HepG2 (cell line): ENCODE data around the gene BARX1.

Experiments
- CEBPB ChIP-seq: IDR thresholded peaks from 2 replicates; pipeline ENCODE4 v1.6.1; 2011; ENCODE audit warnings: low read depth, low read length, improper control_type of control experiment, borderline replicate concordance
- HDAC2 ChIP-seq: sonication (generic); formaldehyde crosslinking; IDR thresholded peaks from 2 replicates; pipeline ENCODE4 v1.4.0; 2020; ENCODE audit warnings: missing genetic modification reagents
- MAFK ChIP-seq, 2 experiments: IDR thresholded peaks in 1 of 2; conservative IDR thresholded peaks in 1 of 2; 2 replicates each; pipeline ENCODE4 v1.6.1; 2011; ENCODE audit warnings: improper control_type of control experiment in 2 of 2, low read length in 2 of 2
- MED8 ChIP-seq: sonication (generic); formaldehyde crosslinking; IDR thresholded peaks from 2 replicates; pipeline ENCODE4 v1.8.1; 2023; ENCODE audit warnings: mild to moderate bottlenecking, missing genetic modification reagents; ENCODE audit not compliant: insufficient replicate concordance
- MZF1 ChIP-seq: sonication (generic); formaldehyde crosslinking; IDR thresholded peaks from 2 replicates; pipeline ENCODE4 v1.8.1; 2023; ENCODE audit warnings: mild to moderate bottlenecking, missing genetic modification reagents, borderline replicate concordance
- U2AF1 ChIP-seq: fragments of 200-400 bp; formaldehyde crosslinking; optimal IDR thresholded peaks from 2 replicates; pipeline ENCODE3; 2017; ENCODE audit warnings: mild to moderate bottlenecking, low read depth, low read length
- ZNF737 ChIP-seq: sonication (generic); formaldehyde crosslinking; IDR thresholded peaks from 2 replicates; pipeline ENCODE4 v1.5.0; 2020; ENCODE audit warnings: missing genetic modification reagents, mild to moderate bottlenecking, borderline replicate concordance
- TF ChIP-seq, protein P1 (sequence below): sonication (generic); formaldehyde crosslinking; IDR thresholded peaks from 2 replicates; pipeline ENCODE4 v1.5.0; 2020; ENCODE audit warnings: mild to moderate bottlenecking, missing genetic modification reagents, moderate library complexity
- TF ChIP-seq, protein P2 (sequence below), 2 experiments: sonication (generic) in 1 of 2; formaldehyde crosslinking in 1 of 2; IDR thresholded peaks; 2 replicates each; pipeline versions ENCODE4 v1.5.1 to v1.6.1; 2011 to 2020; ENCODE audit warnings: borderline replicate concordance in 1 of 2, low read depth in 1 of 2, low read length in 1 of 2, mild to moderate bottlenecking in 1 of 2, missing genetic modification reagents in 1 of 2, moderate library complexity in 1 of 2

DNA sequence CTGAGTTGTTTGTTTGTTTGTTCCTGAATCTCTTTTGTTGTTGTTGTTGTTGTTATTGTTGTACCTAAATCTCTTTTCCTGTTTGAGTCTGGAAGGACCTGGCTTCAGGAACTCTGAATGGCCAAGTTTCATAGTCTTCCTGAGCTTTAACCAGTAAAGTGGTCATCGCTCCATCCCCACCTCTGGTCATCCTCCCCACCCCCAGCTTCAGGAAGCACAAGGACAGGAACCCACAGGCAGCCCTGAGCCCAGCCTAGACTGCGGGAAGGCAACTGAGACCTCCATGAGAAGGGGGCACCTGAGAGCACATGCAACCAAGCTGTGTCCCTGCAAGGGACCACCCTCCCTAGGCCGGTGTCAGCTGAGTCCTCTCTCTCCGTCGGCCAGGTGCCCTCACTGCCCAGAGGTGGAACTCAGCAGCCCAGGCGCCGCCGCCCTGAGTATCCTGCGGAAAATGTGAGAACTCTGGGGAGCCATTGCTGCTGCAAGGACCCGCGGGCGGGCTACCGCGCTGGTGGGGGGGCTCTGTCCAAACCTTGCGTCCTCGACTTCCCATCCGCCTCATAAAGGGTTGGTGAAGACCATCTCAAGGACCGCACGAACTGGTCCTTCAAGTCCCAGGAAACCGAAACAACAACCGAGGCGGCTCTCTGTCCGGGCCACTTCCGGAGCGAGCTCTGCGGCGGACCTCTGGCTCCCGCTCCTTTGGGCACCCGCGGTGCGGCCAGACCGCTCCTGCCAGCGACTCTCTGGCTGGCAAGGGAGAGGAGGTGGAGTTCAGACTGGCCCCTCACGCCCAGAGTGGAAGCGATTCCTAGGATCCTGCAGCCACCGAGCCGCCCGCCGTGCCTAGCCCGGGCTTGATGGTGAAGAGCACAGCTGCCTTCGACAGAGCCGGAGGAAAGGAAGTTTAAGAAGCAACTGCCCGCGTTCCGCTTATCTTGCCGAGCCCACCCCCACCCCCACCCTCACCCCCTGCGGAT lies 4.2 kb downstream of the BARX1 start:
- TF ChIP-seq U2AF1, result no peak
- TF ChIP-seq, protein P1, sequence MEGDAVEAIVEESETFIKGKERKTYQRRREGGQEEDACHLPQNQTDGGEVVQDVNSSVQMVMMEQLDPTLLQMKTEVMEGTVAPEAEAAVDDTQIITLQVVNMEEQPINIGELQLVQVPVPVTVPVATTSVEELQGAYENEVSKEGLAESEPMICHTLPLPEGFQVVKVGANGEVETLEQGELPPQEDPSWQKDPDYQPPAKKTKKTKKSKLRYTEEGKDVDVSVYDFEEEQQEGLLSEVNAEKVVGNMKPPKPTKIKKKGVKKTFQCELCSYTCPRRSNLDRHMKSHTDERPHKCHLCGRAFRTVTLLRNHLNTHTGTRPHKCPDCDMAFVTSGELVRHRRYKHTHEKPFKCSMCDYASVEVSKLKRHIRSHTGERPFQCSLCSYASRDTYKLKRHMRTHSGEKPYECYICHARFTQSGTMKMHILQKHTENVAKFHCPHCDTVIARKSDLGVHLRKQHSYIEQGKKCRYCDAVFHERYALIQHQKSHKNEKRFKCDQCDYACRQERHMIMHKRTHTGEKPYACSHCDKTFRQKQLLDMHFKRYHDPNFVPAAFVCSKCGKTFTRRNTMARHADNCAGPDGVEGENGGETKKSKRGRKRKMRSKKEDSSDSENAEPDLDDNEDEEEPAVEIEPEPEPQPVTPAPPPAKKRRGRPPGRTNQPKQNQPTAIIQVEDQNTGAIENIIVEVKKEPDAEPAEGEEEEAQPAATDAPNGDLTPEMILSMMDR (CRISPR knock-in tag), result no peak
- no peak for TF ChIP-seq MED8 (CRISPR knock-in tag)
- no peak for TF ChIP-seq MAFK (conservative IDR thresholded peaks at IDR 0.05 in 1 of 2, IDR thresholded peaks at IDR 0.05 in 1 of 2; ENCODE audit: low read length in 2 of 2)
- no peak for TF ChIP-seq CEBPB
- TF ChIP-seq HDAC2 (CRISPR knock-in tag), result no peak
- TF ChIP-seq ZNF737 (CRISPR knock-in tag), result no peak
- TF ChIP-seq MZF1 (CRISPR knock-in tag), result no peak
- TF ChIP-seq, protein P2, sequence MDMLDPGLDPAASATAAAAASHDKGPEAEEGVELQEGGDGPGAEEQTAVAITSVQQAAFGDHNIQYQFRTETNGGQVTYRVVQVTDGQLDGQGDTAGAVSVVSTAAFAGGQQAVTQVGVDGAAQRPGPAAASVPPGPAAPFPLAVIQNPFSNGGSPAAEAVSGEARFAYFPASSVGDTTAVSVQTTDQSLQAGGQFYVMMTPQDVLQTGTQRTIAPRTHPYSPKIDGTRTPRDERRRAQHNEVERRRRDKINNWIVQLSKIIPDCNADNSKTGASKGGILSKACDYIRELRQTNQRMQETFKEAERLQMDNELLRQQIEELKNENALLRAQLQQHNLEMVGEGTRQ (IDR thresholded peaks at IDR 0.05; ENCODE audit: low read depth, low read length), result no peak
- TF ChIP-seq, protein P2 (CRISPR knock-in tag; IDR thresholded peaks at IDR 0.05; ENCODE audit: borderline replicate concordance), result no peak
